ENCODE results near the gene LTBP4. TPM values are rescaled to one million over a fixed set of nuclear protein-coding genes. Genes with fewer than 3 reads are reported as not detected.
A peak's percentile ranks its signal among the peaks of the same experiment; 100 is the strongest.

The LTBP4 gene
- total RNA-seq, 1 experiment from 2014 or later = 4.7 TPM

DNA sequence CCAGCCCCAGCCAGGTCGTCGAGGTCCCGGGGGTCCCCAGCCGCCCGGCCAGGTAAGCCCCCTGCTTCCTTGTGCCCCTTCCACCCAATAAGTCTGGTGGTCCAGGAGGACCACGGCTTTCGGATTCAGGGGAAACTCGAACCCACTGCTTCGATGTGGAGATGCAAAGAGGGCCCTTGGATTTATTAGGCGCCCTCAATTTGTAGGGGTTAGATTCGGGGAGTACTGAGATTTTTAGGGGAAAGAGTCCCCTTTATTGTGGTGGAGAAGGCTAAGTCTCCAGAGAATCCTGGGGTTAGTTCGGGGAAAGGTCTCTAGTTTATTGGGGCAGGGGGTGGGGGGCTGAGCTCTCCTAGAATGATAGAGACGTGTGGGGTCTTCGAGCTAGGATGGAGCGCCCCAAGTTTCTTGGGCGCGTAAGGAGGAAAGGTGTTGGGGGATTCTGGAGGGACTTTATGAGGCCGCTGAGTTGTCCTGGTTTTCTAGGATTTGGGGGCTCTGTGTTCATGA, 3.8 kb upstream of the LTBP4 start:
- DNase-seq (ENCODE audit: low spot score) = no peak

DNA sequence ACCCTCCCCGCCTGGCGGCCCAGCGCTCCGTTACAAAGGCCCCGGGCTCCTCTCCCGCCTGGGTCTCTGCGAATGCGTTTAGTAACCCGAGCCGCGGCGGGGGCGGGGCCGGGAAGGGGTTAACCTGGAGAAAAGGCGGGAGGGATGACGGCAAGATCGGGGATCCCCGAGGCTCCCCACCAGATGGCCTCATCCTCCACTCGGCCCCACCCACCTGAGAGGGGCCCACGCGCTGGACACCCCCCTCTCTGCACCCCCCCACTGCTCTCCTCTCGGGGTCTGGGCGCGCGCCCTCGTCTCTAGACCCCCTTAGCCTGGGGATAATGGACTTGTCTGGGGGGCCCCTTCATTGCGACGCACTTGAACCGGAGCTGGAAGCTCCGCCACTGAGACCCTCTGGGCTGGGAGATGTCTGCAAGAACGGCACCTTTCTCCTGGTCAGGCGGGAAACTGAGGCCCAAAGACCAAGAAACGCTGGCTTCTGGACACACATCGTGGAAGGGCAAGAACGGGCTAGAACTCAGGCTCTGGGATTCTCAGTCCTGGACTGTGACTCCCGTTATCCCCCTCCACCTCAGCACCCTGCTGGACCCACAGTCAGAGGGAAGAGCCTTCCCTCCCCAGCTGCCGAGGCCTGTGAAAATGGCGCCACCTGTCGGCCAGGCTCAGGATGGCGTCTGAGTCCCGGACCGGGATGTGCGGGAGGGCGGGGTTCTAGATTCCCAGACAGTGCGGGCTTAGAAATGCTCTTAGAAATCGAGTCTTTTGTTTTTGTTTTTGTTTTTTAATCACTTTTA, 2.9 kb upstream of the LTBP4 start:
- DNase-seq (ENCODE audit: low spot score) = peak; percentile 83

DNA sequence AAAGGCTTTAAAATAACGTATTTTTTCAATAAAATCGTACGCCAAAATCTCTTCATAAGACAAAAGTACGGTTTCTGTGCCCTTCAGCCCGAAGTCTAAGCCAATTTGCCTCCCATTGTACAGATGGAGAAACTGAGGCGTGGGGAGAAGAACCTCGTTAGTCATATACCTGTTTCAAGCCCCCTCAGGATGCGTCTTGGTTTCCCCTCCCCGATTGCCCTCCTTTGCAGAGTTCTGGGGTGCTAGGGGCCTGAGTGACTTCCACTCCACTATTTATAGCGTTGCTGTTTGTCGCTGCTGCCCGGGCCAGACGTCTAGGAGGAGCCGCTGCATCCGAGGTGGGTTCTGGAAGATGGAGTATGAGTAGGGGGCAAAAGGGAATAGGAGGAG, 2.3 kb upstream of the LTBP4 start:
- DNase-seq (ENCODE audit: low spot score) = no peak

DNA sequence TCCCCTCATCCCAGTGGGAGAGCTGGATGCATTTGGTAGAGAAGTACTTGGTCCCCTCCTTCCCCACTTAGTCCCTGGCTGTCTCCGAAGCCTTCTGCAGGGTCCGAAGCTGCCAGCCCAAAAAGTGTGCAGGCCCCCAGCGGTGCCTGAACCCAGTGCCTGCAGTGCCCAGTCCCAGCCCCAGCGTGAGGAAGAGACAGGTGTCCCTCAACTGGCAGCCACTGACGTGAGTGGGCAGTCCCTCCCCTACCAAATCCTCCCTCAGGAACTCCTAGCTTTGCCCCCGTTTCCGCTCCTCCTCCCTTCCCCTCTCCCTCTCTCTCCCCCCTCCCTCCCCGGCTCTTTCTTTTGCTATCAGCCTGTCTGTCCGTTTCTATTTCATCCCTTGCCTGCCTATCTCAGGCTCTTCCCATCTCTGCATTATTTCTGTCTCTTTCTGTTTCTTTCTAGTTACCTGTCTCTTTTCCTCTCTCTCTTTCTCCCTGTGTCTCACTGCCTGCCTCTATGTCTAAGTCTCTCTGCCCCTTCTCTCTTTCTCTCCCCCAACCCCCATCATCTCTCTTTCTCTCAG, 1.8 kb upstream of the LTBP4 start:
- no peak for DNase-seq (ENCODE audit: low spot score)

GRCh38 chr19:40599902-40600569, 1.1 kb upstream of the LTBP4 start:
- no peak for DNase-seq (ENCODE audit: low spot score)

- no peak for DNase-seq (ENCODE audit: low spot score)
These were observed 517 bp upstream of the LTBP4 start for GRCh38 chr19:40600570-40601133.

- no peak for DNase-seq (ENCODE audit: low spot score)
These were observed 1.9 kb downstream of the LTBP4 start for GRCh38 chr19:40603071-40603388.

- peak; percentile 97 for DNase-seq (ENCODE audit: low spot score)
These were observed 2.4 kb downstream of the LTBP4 start for GRCh38 chr19:40603389-40604170.

- DNase-seq (ENCODE audit: low spot score) = no peak
These were observed 3.0 kb downstream of the LTBP4 start for GRCh38 chr19:40604171-40604646.

- no peak for DNase-seq (ENCODE audit: low spot score)
These were observed 3.6 kb downstream of the LTBP4 start for GRCh38 chr19:40604647-40605215.

GRCh38 chr19:40605216-40605971, 4.2 kb downstream of the LTBP4 start:
- DNase-seq (ENCODE audit: low spot score) = peak; percentile 92

DNA sequence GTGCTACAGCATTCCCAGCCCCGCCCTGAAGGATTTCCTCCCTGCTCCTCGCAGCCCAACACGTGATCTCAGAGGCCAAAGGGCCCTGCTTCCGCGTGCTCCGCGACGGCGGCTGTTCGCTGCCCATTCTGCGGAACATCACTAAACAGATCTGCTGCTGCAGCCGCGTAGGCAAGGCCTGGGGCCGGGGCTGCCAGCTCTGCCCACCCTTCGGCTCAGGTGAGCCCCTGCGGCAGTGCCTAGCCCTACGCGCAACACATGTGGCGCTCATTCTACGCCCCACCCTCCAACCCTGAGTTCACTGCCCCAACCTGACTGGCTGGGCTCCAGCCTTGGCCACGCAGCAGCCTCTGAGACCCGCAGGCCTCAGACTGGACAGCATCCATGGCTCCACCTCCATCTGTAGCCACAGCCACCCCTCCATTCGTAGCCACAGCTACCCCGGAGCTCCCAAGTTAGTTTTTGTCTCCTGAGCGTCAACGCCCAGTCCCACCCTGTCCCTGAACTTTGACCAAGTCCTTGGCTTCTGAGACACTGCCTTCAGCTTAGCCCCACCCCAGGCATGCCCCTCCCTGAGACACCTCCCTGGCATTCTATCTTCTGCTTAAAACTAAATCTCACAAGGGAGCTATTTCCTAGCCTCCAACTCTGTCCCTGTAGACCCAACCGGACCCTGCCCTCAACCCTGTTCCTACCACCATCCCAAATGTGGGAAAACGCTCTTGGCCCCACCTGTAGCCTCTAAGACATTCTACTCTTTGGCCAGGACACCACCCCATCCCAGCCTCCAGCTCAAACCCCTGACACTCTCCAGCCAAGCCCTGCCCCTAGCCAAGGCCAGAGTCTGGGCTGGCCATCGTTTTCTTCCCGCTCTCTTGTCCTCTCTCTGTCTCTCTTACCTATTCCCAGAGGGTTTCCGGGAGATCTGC, 6.4 kb downstream of the LTBP4 start:
- no peak for DNase-seq (ENCODE audit: low spot score)

- no peak for DNase-seq (ENCODE audit: low spot score)
These were observed 7.1 kb downstream of the LTBP4 start for GRCh38 chr19:40608240-40608621.

- no peak for DNase-seq (ENCODE audit: low spot score)
These were observed 7.8 kb downstream of the LTBP4 start for GRCh38 chr19:40608957-40609356.

DNA sequence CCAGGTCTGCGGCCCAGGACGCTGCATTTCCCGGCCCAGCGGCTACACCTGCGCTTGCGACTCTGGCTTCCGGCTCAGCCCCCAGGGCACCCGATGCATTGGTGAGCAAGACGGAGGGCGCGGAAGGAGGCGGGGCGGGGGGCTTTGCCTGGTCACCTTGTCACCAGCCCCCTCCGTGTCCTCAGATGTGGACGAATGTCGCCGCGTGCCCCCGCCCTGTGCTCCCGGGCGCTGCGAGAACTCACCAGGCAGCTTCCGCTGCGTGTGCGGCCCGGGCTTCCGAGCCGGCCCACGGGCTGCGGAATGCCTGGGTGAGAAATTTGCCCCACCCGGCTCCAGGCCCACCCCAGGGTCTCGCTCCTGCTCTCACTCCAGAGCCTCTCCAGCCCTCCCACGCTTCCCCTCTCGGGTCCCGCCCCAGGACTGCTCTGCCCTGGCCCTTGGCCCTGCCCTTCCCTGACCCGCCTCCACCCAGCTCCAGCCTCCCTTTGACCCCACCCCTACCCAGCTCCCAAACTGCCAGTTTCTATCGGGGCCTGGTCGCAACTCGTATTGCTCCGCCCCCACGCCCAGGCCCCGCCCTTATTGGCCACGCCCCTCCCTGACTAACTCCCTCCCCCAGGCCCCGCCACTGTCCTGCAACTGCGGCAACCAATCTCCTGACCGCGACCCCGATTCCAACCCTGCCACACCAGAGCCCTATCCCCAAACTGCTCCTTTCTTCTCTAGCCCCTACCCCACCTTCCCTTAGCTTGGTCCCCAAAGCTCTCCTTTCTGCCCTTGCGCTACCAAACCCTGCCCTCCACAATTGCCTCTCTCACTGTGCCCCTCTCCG, 8.6 kb downstream of the LTBP4 start:
- DNase-seq (ENCODE audit: low spot score) = no peak

- DNase-seq (ENCODE audit: low spot score) = no peak
These were observed 9.4 kb downstream of the LTBP4 start for GRCh38 chr19:40610396-40611064.

GRCh38 chr19:40611096-40611495, 9.9 kb downstream of the LTBP4 start:
- no peak for DNase-seq (ENCODE audit: low spot score)
